Stimulated activated CD8-positive, alpha-beta memory T cell treated with anti-CD3 and anti-CD28 coated beads, Interleukin-12 subunit alpha, Interleukin-12 subunit beta, amount 100 ng/mL, for 24 hours (primary cell): ENCODE measurements around the gene FNDC5.
"Not testable (repeated sequence)": the region's sequence is repeated elsewhere in the genome, so short reads cannot be mapped to it uniquely, and the experiment has no call there.

Experiments
- DNase-seq: peaks from one replicate; pipeline ENCODE4 v3.0.0-alpha.2; 2020; ENCODE audit errors: extremely low read depth

Gene FNDC5

GRCh38 chr1:32870615-32871363 lies at the start of gene FNDC5:
Gene FNDC5 (minus strand): TSS chr1:32870912.
- DNase-seq, result no peak

- no peak for DNase-seq
Measured at GRCh38 chr1:32919811-32920733, 49.4 kb upstream of the FNDC5 start.

DNA sequence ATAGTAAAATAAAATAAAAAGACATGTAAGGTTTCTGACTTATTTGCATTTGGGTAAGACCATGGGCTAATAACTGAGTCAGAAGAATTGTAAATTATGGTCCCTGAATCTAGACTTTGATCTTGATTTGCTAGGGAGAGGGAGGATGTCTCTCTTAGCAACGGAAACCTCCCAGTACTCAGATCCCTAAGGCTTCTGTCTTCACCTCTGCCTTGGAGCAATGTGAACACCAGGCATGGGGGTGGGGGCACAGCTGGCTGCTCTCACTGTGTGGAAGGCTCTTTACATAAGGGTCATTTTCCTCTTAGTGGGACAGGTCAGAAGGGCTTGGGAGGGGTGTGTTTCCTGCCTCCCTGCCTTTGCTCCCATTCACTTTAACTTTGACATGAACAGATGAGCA lies 47.5 kb upstream of the FNDC5 start:
- no peak for DNase-seq

DNA sequence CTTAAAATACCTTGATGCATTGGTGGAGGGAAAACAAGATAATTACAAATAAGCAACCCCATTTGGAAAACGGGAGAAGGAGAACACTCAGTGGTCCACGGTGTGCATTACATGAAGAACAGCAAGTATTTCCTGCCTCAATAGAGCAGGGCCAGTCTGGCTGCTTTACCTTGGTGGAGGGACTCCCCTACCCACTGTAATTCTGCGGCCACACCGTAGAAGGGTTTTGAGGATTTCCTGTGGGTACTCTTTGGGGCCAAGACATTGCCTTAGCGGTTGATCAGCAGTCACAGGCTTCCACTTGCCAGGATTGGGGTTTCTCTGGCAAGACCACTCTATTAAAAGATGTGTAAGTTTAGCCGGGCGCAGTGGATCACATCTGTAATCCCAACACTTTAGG lies 46.8 kb upstream of the FNDC5 start:
- DNase-seq, result no peak

DNA sequence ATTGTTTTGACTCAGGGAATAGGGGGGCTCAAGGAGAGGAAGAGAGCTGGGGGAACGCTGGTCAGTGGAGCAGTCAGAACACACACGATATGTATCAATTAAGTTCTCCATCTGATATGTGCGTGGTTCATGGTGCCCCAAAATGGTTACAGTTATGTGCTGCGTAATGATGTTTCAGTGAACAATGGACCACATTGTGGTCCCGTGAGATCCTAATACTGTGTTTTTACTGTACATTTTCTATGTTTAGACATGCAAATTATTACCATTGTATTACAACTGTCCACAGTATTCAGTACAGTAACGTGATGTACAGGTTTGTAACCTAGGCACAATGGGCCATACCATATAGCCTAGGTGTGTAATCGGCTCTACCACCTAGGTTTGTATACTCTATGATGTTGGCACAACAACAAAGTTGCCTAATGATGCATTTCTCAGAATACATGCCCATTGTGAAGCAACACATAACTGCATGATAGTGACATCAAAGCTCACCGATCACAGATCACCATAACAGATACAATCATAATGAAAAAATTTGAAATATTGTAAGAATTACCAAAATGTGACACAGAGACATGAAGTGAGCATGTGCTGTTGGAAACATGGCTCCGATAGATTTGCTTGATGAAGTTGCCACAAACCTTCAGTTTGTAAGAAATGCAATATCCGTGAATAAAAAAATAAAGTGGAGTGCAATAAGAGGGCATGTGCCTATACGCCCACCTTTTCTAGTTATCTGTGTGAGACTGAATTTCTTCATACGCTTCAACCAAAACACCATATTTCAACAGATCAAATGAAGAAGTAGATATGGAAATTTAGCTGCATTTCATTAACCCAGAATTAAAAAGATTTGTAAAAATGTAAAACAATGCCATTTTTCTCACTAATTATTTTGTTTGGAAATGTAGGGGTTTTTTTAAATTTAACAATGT lies 45.3 kb upstream of the FNDC5 start:
- DNase-seq, result no peak

DNA sequence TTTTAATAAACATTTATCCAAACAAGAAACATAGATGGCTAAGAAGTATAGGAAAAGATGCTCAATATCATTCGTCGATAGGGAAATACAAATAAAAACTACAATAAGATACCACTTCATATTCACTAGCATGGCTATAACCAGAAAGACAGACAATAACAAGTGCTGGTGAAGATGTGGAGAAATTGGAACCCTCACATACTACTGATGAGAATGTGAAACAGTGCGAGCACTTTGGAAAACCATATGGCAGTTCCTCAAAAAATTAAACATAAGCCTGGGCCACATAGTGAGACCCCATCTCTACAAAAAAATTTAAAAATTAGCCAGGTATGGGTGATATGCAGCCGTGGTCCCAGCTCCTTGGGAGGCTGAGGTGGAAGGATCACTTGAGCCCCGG lies 39.6 kb upstream of the FNDC5 start:
- DNase-seq, result no peak

DNA sequence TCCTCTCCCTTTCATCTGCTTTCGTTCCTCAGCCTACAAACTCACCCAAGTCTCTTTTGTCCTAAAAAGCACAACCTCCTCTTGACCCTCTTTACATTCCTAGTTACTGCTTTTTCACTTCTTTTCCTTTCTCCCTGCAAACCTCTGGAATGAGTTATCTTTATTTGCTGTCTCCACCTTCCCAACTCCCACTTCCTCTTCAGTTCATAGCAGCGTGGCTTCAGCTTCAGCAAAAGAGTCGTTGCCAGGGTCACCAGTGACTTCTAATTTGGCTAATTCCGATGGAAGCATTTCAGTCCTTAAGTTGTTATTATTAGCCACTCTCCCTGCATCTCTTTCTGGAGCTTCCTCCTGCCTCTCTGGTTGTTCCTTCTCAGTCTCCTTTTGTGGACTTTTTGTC lies 36.7 kb upstream of the FNDC5 start:
- DNase-seq, result no peak

GRCh38 chr1:32906654-32907053 lies 35.9 kb upstream of the FNDC5 start:
- DNase-seq, result no peak

- not testable (repeated sequence) for DNase-seq
Measured at GRCh38 chr1:32905588-32905987, 34.9 kb upstream of the FNDC5 start.

DNA sequence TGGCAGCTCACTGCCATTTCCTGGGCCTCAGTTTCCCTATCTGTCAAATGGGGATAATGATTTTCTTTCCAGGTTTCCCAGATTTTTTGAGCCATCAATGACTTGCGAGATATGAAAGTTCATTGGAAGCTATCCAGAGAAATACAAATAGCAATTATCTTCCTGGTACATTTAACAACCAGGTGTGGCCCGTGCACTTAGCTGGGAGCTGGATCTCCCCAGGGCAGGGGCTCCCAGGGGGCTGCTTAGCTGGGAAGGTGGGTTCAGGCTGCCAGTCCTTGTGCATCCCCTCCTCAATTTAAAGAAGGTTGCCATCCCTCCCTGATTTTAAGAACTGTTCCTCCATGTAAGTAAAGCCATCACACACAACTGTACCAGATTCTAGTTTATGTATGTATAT lies 34.1 kb upstream of the FNDC5 start:
- DNase-seq, result no peak

GRCh38 chr1:32903991-32904785 lies 33.5 kb upstream of the FNDC5 start:
- no peak for DNase-seq

DNA sequence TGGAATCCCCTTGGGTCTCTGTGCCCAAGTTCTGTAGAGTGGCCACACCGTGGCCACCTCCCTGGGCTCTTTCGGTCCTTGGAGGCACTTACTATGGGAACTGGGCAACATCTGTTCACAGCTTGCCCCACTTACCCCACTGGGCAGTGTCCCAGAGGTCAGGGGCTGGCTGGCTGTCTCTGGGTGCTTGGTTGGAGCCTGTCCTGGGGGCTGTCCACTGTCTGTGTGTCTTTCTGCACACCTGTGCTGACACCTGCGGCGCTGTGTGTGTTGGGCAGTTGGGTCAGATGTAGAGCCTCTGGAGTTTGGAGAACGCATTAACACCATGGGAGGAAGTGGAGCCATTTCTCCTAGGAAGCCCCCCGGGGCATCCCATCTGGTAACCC lies 31.8 kb upstream of the FNDC5 start:
- DNase-seq, result no peak

DNA sequence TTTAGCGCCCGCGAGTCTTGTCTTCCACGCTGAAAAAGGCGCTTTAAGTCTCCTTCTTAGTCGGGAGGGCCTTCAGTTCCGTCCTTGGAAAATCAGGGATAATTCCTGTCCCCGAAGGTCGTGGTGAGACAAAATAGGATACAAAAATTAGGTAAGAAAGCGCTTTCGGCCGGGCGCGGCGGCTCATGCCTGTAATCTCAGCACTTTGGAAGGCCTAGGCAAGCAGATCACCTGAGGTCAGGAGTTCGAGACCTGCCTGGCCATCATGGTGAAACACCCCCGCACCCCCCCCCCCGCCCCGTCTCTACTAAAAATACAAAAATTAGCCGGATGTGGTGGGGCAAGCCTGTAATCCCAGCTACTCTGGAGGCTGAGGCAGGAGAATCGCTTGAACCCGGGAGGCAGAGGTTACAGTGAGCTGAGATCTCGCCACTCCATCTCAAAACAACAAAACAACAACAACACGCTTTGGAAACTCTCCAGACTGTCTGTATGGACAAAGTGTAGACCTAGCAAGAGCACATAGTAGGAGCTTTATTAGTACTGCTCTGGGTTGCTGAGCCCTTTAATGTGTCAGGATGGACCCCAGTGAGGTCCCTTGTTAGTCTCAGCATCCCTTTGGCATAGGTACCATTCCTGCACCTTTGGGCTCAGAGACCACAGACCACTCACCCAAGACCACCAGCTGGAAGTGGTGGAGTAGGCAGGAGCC lies 31.3 kb upstream of the FNDC5 start:
- DNase-seq, result no peak

DNA sequence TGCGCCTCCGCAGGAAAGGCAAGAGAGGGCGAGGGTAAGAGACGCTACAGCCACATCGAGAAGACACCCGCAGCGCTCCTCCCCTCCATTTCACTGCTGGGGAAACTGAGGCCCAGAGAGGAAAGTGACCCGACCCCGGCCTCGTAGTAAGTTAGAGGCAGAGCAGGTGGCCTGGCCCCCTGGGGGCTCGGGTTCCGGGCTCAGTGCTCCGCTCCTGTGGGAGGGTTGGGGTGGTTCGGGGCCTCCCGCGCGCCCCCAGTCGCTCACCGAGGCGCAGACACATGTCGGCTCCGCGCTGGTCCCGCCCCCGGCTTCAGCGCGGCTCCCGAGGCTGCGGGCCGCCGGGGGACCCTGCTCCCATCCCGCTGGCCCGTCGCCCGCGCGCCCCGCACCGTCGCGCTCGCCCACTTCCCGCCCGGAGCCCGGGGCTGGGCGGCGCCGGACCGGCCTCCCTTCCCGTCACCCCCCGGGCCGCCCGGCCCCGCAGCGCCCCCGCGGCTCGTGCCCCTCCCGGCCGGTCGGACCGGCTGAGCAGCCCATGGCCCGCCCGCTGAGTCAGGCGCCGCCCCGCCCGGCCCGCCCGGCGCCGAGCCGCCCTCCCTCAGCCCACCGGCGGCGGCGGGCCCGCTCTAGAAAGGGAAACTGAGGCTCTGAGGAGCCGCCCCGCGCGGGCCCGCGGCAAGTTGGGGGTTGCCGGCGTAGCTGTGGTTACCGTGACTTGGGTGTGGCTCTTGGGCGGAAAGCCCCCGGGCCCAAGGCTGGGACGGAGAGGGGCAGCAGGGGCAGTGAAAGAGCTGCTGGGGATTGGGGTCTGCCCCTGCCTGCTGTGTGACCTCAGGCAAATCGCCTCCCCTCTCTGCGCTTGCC lies 30.5 kb upstream of the FNDC5 start, which contains the start of gene TMEM54:
Gene TMEM54, minus strand, starts transcription at position 434 of the 867 bp plus-strand sequence. Its CDS starts 151 bp downstream, at position 283.
- no peak for DNase-seq

- DNase-seq, result no peak
Measured at GRCh38 chr1:32900371-32900955, 29.8 kb upstream of the FNDC5 start.

GRCh38 chr1:32899586-32900296 lies 29.0 kb upstream of the FNDC5 start:
- no peak for DNase-seq

DNA sequence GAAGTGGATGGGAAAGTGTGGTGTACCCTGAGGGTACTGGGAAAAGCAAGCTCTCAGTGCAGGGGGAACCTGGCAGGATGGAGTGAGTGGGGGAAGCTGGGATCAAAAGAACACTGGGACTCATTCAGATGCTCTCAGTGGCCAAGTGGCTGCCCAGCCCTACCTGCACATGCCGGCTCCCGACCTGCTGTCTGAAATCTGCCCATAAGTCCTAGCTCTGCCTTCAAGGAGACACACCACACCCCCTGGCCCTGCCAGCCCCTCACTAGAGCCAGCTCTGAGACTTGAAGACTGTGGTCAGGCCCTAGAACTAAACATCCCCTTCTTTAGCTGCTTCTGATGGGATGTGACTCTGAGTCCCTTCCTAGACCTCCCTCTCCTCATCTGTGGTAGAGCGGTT lies 28.2 kb upstream of the FNDC5 start:
- DNase-seq, result no peak

- no peak for DNase-seq
Measured at GRCh38 chr1:32898056-32898455, 27.3 kb upstream of the FNDC5 start.
